ENCODE results near the gene PARD3.

The PARD3 gene

GRCh38 chr10:34156781-34157425 is 658.2 kb downstream of the PARD3 start:
- DNase-seq (ENCODE audit: low read depth), result no peak

- DNase-seq (ENCODE audit: low read depth), result no peak
Observed at GRCh38 chr10:34155812-34156211, 659.3 kb downstream of the PARD3 start.

GRCh38 chr10:34154383-34154900 is 660.7 kb downstream of the PARD3 start:
- no peak for DNase-seq (ENCODE audit: low read depth)

GRCh38 chr10:34153663-34154382 is 661.3 kb downstream of the PARD3 start:
- DNase-seq (ENCODE audit: low read depth), result no peak

GRCh38 chr10:34152434-34152833 is 662.7 kb downstream of the PARD3 start:
- DNase-seq (ENCODE audit: low read depth), result no peak

GRCh38 chr10:34151931-34152330 is 663.2 kb downstream of the PARD3 start:
- no peak for DNase-seq (ENCODE audit: low read depth)

GRCh38 chr10:34151481-34151880 is 663.6 kb downstream of the PARD3 start:
- DNase-seq (ENCODE audit: low read depth), result no peak

GRCh38 chr10:34150103-34150502 is 665.0 kb downstream of the PARD3 start:
- DNase-seq (ENCODE audit: low read depth), result no peak

- no peak for DNase-seq (ENCODE audit: low read depth)
Observed at GRCh38 chr10:34148305-34148657, 666.8 kb downstream of the PARD3 start.

- no peak for DNase-seq (ENCODE audit: low read depth)
Observed at GRCh38 chr10:34147641-34148304, 667.3 kb downstream of the PARD3 start.

GRCh38 chr10:34145715-34146114 is 669.4 kb downstream of the PARD3 start:
- DNase-seq (ENCODE audit: low read depth), result no peak

- no peak for DNase-seq (ENCODE audit: low read depth)
Observed at GRCh38 chr10:34143466-34143865, 671.6 kb downstream of the PARD3 start.

GRCh38 chr10:34141032-34141680 is 673.9 kb downstream of the PARD3 start:
- no peak for DNase-seq (ENCODE audit: low read depth)

- DNase-seq (ENCODE audit: low read depth), result no peak
Observed at GRCh38 chr10:34139559-34139958, 675.5 kb downstream of the PARD3 start.

- no peak for DNase-seq (ENCODE audit: low read depth)
Observed at GRCh38 chr10:34137955-34138354, 677.1 kb downstream of the PARD3 start.

GRCh38 chr10:34137201-34137600 is 677.9 kb downstream of the PARD3 start:
- no peak for DNase-seq (ENCODE audit: low read depth)

- no peak for DNase-seq (ENCODE audit: low read depth)
Observed at GRCh38 chr10:34135515-34135914, 679.6 kb downstream of the PARD3 start.

GRCh38 chr10:34134602-34135001 is 680.5 kb downstream of the PARD3 start:
- DNase-seq (ENCODE audit: low read depth), result no peak

GRCh38 chr10:34133406-34133805 is 681.7 kb downstream of the PARD3 start:
- DNase-seq (ENCODE audit: low read depth), result no peak

- DNase-seq (ENCODE audit: low read depth), result no peak
Observed at GRCh38 chr10:34131152-34131551, 683.9 kb downstream of the PARD3 start.

GRCh38 chr10:34127676-34128075 is 687.4 kb downstream of the PARD3 start:
- DNase-seq (ENCODE audit: low read depth), result no peak

GRCh38 chr10:34126371-34127151 is 688.5 kb downstream of the PARD3 start:
- no peak for DNase-seq (ENCODE audit: low read depth)

All from activated T-cell treated with anti-CD3 and anti-CD28 coated beads for 48 hours (primary cell).